Osteoblast (primary cell): ENCODE measurements around the gene RHOXF1. TPM values are rescaled to one million over a fixed set of nuclear protein-coding genes. Genes with fewer than 3 reads are reported as not detected.
"Not testable (repeated sequence)": the region's sequence is repeated elsewhere in the genome, so short reads cannot be mapped to it uniquely, and the experiment has no call there.

Source experiments
- DNase-seq: peaks from one replicate; pipeline ENCODE4 v3.0.0; 2011; ENCODE audit warnings: low spot score, mixed read lengths; ENCODE audit not compliant: insufficient read length; ENCODE audit errors: missing footprints
- H2AFZ ChIP-seq: 2 replicates; pipeline ENCODE4 v1.6.0; 2011; ENCODE audit warnings: mild to moderate bottlenecking, low read length
- H3K27ac ChIP-seq: 2 replicates; pipeline ENCODE4 v1.5.1; 2011; ENCODE audit warnings: mild to moderate bottlenecking, low read depth, low read length, moderate library complexity
- H3K27me3 ChIP-seq: 2 replicates; pipeline ENCODE4 v1.6.0; 2012; ENCODE audit warnings: mild to moderate bottlenecking, control low read depth, inconsistent platforms, low read length, moderate library complexity; ENCODE audit not compliant: insufficient read depth
- H3K36me3 ChIP-seq: 2 replicates; pipeline ENCODE4 v1.5.1; 2011; ENCODE audit warnings: mild to moderate bottlenecking, low read length, control low read depth, moderate library complexity; ENCODE audit not compliant: insufficient read depth
- H3K4me1 ChIP-seq: 2 replicates; pipeline ENCODE4 v1.5.1; 2011; ENCODE audit warnings: mild to moderate bottlenecking, low read length, control low read depth, moderate library complexity; ENCODE audit not compliant: insufficient read depth
- H3K4me2 ChIP-seq: 2 replicates; pipeline ENCODE4 v1.6.0; 2011; ENCODE audit warnings: mild to moderate bottlenecking, low read length; ENCODE audit not compliant: insufficient read depth
- H3K4me3 ChIP-seq: fragments of 200-600 bp; sonication (generic); 3 replicates; pipeline ENCODE4 v1.5.1; 2012; ENCODE audit warnings: mild to moderate bottlenecking, low read length, inconsistent platforms; ENCODE audit not compliant: insufficient read depth
- H3K79me2 ChIP-seq: 2 replicates; pipeline ENCODE4 v1.6.0; 2012; ENCODE audit warnings: mild to moderate bottlenecking, low read length, control low read depth, inconsistent platforms; ENCODE audit not compliant: insufficient read depth
- H3K9me3 ChIP-seq: 2 replicates; pipeline ENCODE4 v1.5.1; 2011; ENCODE audit warnings: low read depth, low read length, control low read depth
- H4K20me1 ChIP-seq: 2 replicates; pipeline ENCODE4 v1.6.0; 2012; ENCODE audit warnings: mild to moderate bottlenecking, low read length, control low read depth; ENCODE audit not compliant: insufficient read depth
- total RNA-seq: library from RNA; depleted of rRNA; stranded (reverse); fragments of >200 nt; gene quantifications from 2 replicates; pipeline ENCODE4 v1.2.3, GENCODE V29; 2012
- TF ChIP-seq, protein P1 (sequence below): IDR thresholded peaks from 2 replicates; pipeline ENCODE4 v1.5.1; 2011; ENCODE audit warnings: mild to moderate bottlenecking, low read depth, low read length, moderate library complexity; ENCODE audit errors: extremely low read depth

RHOXF1 gene
- total RNA-seq, 1 donor = not detected

GRCh38 chrX:120090208-120090607 is 25.5 kb downstream of the RHOXF1 start:
- Histone ChIP-seq H3K4me2 (no peak overlapping the region), H4K20me1 (no peaks in the 10 kb centered on the region), H3K9me3 (no peaks in the 10 kb centered on the region), H2AFZ (no peak overlapping the region), H3K27me3 (no peaks in the 10 kb centered on the region), H3K79me2 (no peaks in the 10 kb centered on the region), H3K4me1 (no peaks in the 10 kb centered on the region), H3K4me3 (no peak overlapping the region), H3K36me3 (no peaks in the 10 kb centered on the region), H3K27ac (no peak overlapping the region)
- TF ChIP-seq, protein P1, sequence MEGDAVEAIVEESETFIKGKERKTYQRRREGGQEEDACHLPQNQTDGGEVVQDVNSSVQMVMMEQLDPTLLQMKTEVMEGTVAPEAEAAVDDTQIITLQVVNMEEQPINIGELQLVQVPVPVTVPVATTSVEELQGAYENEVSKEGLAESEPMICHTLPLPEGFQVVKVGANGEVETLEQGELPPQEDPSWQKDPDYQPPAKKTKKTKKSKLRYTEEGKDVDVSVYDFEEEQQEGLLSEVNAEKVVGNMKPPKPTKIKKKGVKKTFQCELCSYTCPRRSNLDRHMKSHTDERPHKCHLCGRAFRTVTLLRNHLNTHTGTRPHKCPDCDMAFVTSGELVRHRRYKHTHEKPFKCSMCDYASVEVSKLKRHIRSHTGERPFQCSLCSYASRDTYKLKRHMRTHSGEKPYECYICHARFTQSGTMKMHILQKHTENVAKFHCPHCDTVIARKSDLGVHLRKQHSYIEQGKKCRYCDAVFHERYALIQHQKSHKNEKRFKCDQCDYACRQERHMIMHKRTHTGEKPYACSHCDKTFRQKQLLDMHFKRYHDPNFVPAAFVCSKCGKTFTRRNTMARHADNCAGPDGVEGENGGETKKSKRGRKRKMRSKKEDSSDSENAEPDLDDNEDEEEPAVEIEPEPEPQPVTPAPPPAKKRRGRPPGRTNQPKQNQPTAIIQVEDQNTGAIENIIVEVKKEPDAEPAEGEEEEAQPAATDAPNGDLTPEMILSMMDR = no peak
- DNase-seq = no peak

DNA sequence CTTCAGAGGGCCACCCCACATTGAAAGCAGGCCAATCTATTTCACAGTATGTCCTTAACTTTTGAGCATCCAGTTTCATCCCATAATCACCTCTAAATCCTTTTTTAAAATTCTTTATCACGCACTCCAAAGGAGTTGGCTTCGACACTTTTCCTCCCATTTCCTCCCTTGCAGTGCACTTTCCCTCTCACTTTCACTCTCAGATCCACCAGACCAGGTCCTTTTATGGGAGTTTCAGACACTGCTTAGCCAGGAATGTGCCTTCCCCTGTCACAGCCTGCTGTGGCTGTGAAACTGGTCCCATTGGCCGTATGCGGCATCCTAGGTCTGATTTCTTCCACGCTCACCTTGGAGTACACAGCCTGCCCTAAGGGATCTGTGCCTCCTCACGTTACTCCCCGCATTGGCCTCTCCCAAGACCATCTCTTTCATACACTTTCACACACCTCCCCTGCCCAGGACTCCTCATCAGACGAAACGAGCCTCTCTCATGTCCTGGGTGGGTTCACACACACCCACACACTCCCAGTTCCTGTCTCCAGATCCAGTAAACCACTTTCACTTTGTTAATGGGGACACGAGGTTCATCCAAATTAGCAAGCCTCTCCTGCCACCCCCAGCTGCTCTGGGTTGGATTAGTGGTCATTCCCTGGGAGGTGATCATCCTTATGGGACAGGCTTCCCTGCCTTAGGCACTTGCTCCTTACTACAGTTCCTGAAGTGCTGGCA is 28.3 kb downstream of the RHOXF1 start:
- Histone ChIP-seq H2AFZ (peak overlapping the region; percentile 40), H4K20me1 (no peaks in the 10 kb centered on the region), H3K27me3 (no peaks in the 10 kb centered on the region), H3K36me3 (no peaks in the 10 kb centered on the region), H3K79me2 (no peaks in the 10 kb centered on the region), H3K4me2 (peak overlapping the region; percentile 59), H3K4me1 (no peaks in the 10 kb centered on the region), H3K9me3 (no peaks in the 10 kb centered on the region), H3K27ac (no peak overlapping the region), H3K4me3 (peak overlapping the region; percentile 16)
- DNase-seq = no peak
- TF ChIP-seq, protein P1 = no peak

GRCh38 chrX:120085553-120086185 is 30.0 kb downstream of the RHOXF1 start:
- not testable (repeated sequence) for H3K27ac ChIP-seq, H3K27me3 ChIP-seq, H3K9me3 ChIP-seq, H3K4me1 ChIP-seq, H3K79me2 ChIP-seq, H3K4me3 ChIP-seq, H2AFZ ChIP-seq, DNase-seq, H3K4me2 ChIP-seq, H3K36me3 ChIP-seq, H4K20me1 ChIP-seq

DNA sequence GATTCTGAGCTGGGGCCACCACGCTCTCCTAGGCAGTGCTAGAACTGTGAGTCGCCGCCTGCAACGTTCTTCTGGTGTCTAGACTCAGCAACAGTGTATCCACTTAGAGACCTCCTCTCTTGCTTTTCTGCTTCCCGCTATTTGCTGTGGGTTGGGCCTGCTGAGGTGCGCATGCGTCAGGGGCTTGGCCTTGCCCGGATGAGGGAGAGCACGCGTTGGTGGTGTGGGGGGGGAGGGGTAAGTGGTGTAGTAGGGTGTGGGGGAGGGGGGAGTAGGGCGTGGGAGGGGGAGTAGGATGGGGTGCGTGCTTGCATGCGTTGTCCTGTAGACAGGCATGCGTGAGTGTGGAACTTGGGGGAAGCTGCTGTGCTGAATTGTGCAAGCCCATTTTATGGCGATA is 38.1 kb downstream of the RHOXF1 start, which contains the start of gene RHOXF2B:
RHOXF2B (minus strand) TSS at position 101 of the 400 bp plus-strand sequence. CDS start 138 bp downstream, outside the sequence.
- not testable (repeated sequence) for H3K36me3 ChIP-seq, H2AFZ ChIP-seq, DNase-seq, H4K20me1 ChIP-seq, H3K9me3 ChIP-seq, H3K27me3 ChIP-seq, H3K79me2 ChIP-seq, H3K4me1 ChIP-seq, H3K4me2 ChIP-seq, H3K4me3 ChIP-seq, H3K27ac ChIP-seq

GRCh38 chrX:120066169-120066568 is 49.5 kb downstream of the RHOXF1 start:
- H3K9me3 ChIP-seq, H3K79me2 ChIP-seq: not testable (repeated sequence)

More at GRCh38 chrX:120066169-120066568, 49.5 kb downstream of the RHOXF1 start:
- not testable (repeated sequence) for H4K20me1 ChIP-seq, DNase-seq, H3K36me3 ChIP-seq, H3K4me1 ChIP-seq, H2AFZ ChIP-seq, H3K4me3 ChIP-seq, H3K27ac ChIP-seq, H3K27me3 ChIP-seq, H3K4me2 ChIP-seq

Other genes with a start within 250 kb of the RHOXF1 start
- gene RNF113A, start 244.2 kb downstream of the RHOXF1 start, total RNA-seq = 15.3 and 15.9 TPM in 2 replicates
- gene NDUFA1, start 244.1 kb downstream of the RHOXF1 start, total RNA-seq = 40.2 and 51.6 TPM in 2 replicates
- gene AKAP14, start 220.0 kb downstream of the RHOXF1 start, total RNA-seq = not detected in 2 replicates
- 4.3 and 4.7 TPM in 2 replicates for gene NKAP, start 172.2 kb downstream of the RHOXF1 start, total RNA-seq
- not detected in 2 replicates for gene RHOXF2B, start 38.2 kb downstream of the RHOXF1 start, total RNA-seq
- under 0.01 TPM in 1 of 2 replicates, not detected in the other for gene RHOXF2, start 42.7 kb upstream of the RHOXF1 start, total RNA-seq
- 19.2 and 20.0 TPM in 2 replicates for gene ZBTB33, start 134.9 kb upstream of the RHOXF1 start, total RNA-seq
- under 0.01 and 0.29 TPM in 2 replicates for gene TMEM255A, start 195.5 kb upstream of the RHOXF1 start, total RNA-seq
- not detected in 2 replicates for gene ATP1B4, start 246.2 kb upstream of the RHOXF1 start, total RNA-seq